Measurements from ENCODE around the gene CDH8.

The CDH8 gene

GRCh38 chr16:62029947-62030346 lies 6.3 kb downstream of the CDH8 start:
- no peak for DNase-seq

- DNase-seq, result no peak
Observed at GRCh38 chr16:62022688-62023087, 13.6 kb downstream of the CDH8 start.

DNA sequence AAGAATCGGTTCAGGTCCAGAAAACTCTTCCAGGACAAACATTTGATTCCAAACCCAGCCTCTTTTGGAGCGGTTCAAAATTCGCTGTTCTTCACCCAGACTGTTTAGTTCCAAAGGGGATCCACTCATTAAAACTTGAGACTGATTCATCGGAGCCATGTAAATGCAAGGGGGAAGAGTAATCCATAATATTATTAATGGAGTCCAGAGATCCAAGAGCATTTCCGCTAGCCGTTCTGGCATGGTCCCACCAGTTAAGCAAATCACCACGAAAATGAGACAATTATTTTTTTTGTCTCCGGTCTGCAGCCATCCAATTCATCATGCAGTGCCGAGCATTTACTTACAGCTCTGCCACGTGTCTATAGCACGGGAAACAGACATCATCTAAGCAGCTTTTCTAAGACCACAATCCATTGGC lies 15.1 kb downstream of the CDH8 start:
- no peak for DNase-seq

- DNase-seq, result no peak
Observed at GRCh38 chr16:62020681-62021080, 15.6 kb downstream of the CDH8 start.

- DNase-seq, result no peak
Observed at GRCh38 chr16:62019851-62020250, 16.4 kb downstream of the CDH8 start.

GRCh38 chr16:62018301-62019060 lies 17.8 kb downstream of the CDH8 start:
- DNase-seq, result no peak

DNA sequence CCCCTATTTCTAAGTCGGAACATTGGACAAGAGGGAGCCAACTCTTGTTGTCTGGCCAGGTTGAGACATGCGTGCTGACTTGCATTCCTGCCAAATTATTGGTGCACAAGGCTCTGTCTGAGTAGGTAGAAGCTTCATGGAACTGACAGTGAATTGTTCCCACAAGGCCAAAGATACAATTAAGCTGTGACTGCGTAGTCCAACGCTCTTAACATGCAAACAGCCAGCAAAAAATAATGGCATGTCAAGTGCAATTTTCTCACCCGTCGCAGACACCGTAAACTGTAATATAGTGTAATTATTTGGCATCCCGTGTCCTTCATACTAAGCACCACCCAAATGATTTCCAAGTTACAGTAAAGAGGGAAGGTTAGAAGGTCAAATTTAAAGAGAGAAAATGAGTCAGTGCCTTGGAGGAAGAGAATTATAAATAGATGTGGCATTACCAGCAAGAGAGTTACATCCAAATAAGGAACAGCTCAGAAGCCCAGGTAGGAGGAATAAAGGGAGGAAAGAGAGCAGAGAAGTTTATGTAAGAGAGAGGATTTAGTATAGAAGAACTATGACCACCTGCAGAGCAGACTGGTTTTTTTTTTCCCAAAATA lies 21.8 kb downstream of the CDH8 start:
- DNase-seq, result no peak

DNA sequence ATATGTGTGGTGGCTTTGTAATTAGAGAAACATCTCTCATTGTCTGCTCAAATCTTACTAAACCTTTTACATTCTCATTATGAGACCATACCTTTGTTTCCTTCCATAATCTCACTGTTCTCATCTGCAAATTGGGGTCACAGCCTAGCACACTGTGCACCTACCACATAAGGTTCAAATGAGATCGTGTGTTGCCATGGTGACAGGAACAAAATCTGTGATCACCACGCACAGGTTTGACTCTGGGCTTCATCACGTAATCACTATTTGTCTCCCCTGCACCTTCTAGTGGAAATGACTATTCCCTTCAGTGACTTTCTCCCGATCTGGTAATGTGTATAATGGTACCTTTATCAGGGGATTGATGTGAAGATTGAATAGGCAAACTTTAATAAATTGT lies 26.1 kb downstream of the CDH8 start:
- DNase-seq, result no peak

DNA sequence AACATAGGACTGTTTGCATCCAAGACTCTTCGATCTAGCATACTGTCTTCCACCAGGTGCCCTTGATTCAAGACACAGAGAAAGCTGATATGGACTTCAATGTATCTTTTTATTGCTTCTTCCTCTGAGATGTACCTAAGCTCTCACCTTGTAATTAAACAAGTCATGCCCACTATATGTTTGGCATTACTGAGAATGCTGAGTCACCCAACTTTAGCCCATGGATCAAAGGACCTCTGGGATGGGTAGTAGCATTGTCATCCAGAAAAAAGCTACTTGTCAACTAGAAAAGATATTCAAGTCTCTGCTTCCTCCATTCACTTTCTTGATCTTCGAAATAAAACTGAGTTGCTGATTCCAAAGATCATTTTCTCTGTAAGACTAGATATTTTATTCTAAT lies 37.8 kb downstream of the CDH8 start:
- no peak for DNase-seq

DNA sequence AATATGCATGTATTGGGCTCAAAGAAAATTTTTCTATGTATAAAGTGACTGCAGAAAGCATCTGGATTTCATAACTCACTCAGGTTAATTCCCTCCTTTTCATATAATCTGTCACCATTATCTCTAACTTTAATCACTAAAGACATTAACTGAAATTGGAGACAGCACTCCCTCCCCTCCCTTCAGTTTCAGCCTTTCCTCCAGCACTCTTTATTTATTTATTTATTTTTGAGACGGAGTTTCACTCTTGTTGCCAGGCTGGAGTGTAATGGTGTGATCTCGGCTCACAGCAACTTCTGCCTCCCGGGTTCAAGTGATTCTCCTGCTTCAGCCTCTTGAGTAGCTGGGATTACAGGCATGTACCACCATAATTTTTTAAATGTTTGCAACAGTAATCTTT lies 43.1 kb downstream of the CDH8 start:
- no peak for DNase-seq

GRCh38 chr16:61987474-61988012 lies 48.7 kb downstream of the CDH8 start:
- DNase-seq, result no peak

GRCh38 chr16:61969077-61969382 lies 67.2 kb downstream of the CDH8 start:
- DNase-seq, result no peak

- no peak for DNase-seq
Observed at GRCh38 chr16:61968242-61969076, 67.8 kb downstream of the CDH8 start.

GRCh38 chr16:61957075-61957855 lies 79.0 kb downstream of the CDH8 start:
- DNase-seq, result no peak

GRCh38 chr16:61952841-61953240 lies 83.4 kb downstream of the CDH8 start:
- DNase-seq, result no peak

- DNase-seq, result no peak
Observed at GRCh38 chr16:61948414-61948813, 87.8 kb downstream of the CDH8 start.

DNA sequence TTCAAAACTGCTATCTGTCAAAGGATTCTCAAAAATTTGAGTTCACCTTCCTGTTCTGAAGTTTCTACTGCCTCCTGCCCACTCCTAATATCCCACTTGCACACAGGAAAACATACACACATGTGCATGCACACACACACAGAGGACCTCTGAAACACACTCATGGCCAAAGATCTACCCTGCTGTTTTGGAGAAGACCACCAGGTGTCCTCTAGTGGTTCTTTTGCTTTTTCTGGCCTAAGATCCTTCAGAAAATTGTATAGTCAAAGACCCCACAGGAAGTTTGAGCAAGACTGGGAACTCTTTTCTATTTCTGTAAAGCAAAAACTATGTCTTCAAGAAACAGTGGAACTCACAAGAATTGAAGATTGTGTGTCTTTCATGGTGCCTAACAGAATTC lies 90.2 kb downstream of the CDH8 start:
- DNase-seq, result no peak

- DNase-seq, result no peak
Observed at GRCh38 chr16:61945511-61945910, 90.7 kb downstream of the CDH8 start.

- DNase-seq, result no peak
Observed at GRCh38 chr16:61944004-61944403, 92.2 kb downstream of the CDH8 start.

GRCh38 chr16:61940611-61941010 lies 95.6 kb downstream of the CDH8 start:
- DNase-seq, result no peak

DNA sequence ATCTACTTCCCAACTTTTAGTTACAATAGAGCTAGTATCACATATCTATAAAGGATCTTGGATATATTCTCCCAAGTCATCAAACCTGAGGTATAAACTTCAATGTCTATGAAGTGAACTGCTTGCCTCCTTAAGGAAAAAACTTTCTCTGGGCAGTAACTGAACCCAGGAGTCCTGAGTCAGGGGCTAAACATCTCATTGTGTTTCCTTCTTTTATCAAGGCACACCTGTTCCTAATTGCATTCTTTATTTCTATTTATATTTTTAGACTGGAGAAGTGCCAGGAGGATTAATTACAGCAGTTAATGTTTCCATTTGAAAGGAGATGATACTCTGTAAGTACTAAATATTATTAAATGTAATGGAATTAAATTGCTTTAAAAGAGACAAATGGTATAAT lies 98.6 kb downstream of the CDH8 start:
- no peak for DNase-seq

GRCh38 chr16:61936522-61936921 lies 99.7 kb downstream of the CDH8 start:
- no peak for DNase-seq

GRCh38 chr16:61934601-61935000 lies 101.6 kb downstream of the CDH8 start:
- no peak for DNase-seq

All from NCI-H187 (cell line).